AG09319 (cell line): ENCODE data around the gene LRRC14B.

ENCODE experiments used
- DNase-seq: peaks from one replicate; pipeline ENCODE4 v3.0.0-alpha.2; 2010; ENCODE audit warnings: low read depth; ENCODE audit errors: extremely low read depth
- CTCF ChIP-seq: IDR thresholded peaks from 2 replicates; pipeline ENCODE4 v1.5.1; 2011; ENCODE audit warnings: low read depth, mild to moderate bottlenecking, inconsistent platforms, low read length, moderate library complexity

Gene LRRC14B

DNA sequence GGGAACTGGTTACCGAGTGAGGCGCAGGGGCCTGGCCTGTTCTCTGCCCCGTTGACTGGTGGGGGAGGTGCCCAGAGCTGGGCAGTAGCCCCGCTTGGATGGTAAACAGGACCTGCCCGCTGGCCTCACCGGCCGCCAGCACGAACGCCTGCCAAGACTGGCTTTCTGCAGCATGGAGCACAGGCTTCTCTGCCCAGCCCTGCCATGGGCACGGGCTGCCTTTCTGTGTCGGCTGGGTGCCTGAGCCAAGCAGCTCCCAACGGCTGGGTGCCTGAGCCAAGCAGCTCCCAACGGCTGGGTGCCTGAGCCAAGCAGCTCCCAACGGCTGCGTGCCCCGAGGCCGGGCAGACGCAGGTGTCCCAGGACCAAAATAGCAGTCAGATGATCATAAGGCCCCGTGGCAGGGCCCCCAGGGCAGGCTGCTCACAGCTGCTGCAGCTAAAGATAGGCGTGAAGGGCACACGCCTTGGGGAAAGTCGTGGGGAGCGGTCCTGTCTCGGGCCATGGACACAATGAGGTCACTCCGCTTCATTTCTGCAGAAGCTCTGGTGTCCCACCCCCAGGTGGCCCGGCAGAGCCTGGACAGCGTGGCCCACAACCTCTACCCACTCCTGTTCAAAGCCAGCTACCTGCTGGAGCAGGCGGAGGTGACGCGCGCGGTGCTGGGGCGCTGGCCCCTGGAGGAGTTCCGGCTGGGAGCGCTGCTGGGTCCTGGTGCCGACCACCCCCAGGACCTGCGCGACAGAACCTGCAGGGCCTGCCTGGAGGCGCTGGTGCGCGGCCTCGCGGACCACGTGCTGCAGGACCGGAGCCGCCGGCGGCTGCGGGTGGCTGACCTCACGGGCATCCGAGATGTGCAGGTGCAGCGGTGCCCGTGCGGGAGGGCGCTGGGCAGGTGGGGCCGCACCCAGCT lies at the start of gene LRRC14B:
LRRC14B (plus strand) TSS at position 460 of the 913 bp plus-strand sequence; CDS start at position 504, 44 bp downstream.
- DNase-seq, result no peak
- no peak for TF ChIP-seq CTCF

DNA sequence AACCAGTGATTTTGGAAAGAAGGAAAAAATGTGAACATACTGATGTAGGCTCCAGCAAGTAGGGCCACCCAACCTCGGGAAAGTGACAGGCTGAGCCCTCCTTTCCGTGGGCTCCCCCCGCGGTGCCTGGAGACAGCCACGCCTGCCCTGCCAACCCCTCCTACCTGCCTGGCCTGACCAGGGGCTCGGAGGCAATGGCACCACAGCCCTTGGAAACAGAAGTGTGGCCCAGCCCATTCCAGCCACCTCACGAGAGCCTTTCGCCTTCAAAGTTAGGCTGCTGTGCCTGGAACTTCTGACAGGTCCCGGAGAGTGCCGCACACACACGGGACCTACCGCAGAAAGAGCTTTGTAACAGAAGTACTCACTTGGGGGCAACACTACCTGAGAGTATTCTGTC lies 49.5 kb upstream of the LRRC14B start:
- no peak for TF ChIP-seq CTCF
- DNase-seq, result no peak

GRCh38 chr5:142246-142810 lies 49.0 kb upstream of the LRRC14B start:
- TF ChIP-seq CTCF, result no peak
- DNase-seq, result no peak

DNA sequence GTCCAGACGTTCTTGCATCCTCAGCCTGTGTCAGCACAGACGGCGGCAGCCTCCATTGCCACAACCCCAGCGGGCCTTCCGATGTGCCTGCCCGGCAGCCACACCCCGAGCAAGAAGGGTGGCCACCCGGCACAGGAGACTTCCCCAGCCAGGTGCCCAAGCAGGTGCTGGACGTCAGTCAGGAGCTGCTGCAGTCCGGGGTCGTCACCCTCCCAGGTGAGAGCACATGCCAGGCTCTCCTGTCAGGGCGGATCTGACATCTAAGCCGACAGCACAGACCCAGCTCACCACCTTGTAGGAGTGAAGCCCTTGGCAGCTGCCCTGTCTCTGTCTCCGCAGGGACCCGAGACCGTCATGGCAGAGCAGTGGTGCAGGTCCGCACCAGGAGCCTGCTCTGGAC lies 48.3 kb upstream of the LRRC14B start:
- TF ChIP-seq CTCF, result no peak
- DNase-seq, result no peak

- TF ChIP-seq CTCF, result no peak
Observed at GRCh38 chr5:144941-145340, 46.4 kb upstream of the LRRC14B start.

DNA sequence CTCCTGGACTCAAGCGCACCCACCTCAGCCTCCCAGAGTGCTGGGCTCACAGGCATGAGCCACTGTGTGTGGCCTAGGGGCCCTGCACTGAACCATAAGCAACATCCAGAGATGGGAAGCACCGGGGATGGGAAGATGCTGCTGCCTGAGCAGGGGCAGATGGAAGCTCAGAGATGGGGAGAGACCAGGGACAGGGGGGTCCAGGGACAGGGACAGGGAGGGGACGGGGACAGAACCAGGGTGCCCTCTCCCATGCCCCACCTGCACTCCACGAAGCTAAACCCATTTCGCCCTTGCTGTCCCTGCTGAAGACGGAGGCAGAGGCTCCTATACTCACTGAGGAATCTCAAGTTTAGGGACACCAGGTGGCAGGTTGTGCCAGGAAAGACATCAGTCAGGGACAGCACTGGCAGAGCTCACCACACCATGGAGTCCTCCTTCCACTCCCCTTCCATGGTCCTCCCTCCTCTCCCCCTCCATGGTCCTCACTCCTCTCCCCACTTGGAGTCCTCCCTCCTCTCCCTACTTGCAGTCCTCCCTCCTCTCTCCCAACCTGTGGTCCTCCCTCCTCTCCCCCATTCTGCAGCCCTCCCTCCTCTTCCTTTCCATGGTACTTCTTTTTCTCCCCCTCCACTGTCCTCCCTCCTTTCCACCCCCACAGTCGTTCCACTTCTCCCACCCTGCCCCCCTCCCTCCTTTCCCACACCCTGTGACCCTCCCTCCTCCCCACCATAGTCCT lies 45.5 kb upstream of the LRRC14B start:
- TF ChIP-seq CTCF, result no peak
- DNase-seq, result no peak

More at GRCh38 chr5:144941-145340, 46.4 kb upstream of the LRRC14B start:
- no peak for DNase-seq
